WI38 (cell line): ENCODE data around the gene LYST.
"Not testable (repeated sequence)": the region's sequence is repeated elsewhere in the genome, so short reads cannot be mapped to it uniquely, and the experiment has no call there.

Source experiments
- H3K4me3 ChIP-seq: 2 replicates; pipeline ENCODE4 v1.5.1; 2011; ENCODE audit warnings: low read depth, mild to moderate bottlenecking, control low read depth, low read length
- CTCF ChIP-seq: IDR thresholded peaks from 2 replicates; pipeline ENCODE4 v1.5.1; 2012; ENCODE audit warnings: low read depth, mild to moderate bottlenecking, control low read depth, low read length

Gene LYST

GRCh38 chr1:235625340-235625739 is 241.4 kb downstream of the LYST start:
- no peak for TF ChIP-seq CTCF
- no peak overlapping the region for H3K4me3 ChIP-seq

GRCh38 chr1:235624721-235625333 is 241.9 kb downstream of the LYST start:
- TF ChIP-seq CTCF: no peak
- H3K4me3 ChIP-seq: no peak overlapping the region

GRCh38 chr1:235622936-235623779 is 243.5 kb downstream of the LYST start:
- H3K4me3 ChIP-seq: no peak overlapping the region
- TF ChIP-seq CTCF: no peak

- not testable (repeated sequence) for H3K4me3 ChIP-seq
These were observed 247.6 kb downstream of the LYST start for GRCh38 chr1:235619149-235619548.

GRCh38 chr1:235617808-235618207 is 248.9 kb downstream of the LYST start:
- H3K4me3 ChIP-seq: no peak overlapping the region
- peak; percentile 60 for TF ChIP-seq CTCF

- H3K4me3 ChIP-seq: no peak overlapping the region
- TF ChIP-seq CTCF: no peak
These were observed 249.6 kb downstream of the LYST start for GRCh38 chr1:235617140-235617539.

- no peak for TF ChIP-seq CTCF
- no peak overlapping the region for H3K4me3 ChIP-seq
These were observed 252.2 kb downstream of the LYST start for GRCh38 chr1:235614442-235614954.
